ENCODE data around the gene ITGB1. TPM values are rescaled to one million over a fixed set of nuclear protein-coding genes. Genes with fewer than 3 reads are reported as not detected.
"Not testable (repeated sequence)": the region's sequence is repeated elsewhere in the genome, so short reads cannot be mapped to it uniquely, and the experiment has no call there.

Gene ITGB1
- 458 TPM for total RNA-seq
- long read RNA-seq, transcript ITGB1-201 (16 exons, 3,640 nt): major isoform, 227 of 758 reads
- long read RNA-seq, partial matches to known transcripts: 46 of 758 reads
- long read RNA-seq, other reads (novel, unspliced or antisense): 480 of 758 reads

DNA sequence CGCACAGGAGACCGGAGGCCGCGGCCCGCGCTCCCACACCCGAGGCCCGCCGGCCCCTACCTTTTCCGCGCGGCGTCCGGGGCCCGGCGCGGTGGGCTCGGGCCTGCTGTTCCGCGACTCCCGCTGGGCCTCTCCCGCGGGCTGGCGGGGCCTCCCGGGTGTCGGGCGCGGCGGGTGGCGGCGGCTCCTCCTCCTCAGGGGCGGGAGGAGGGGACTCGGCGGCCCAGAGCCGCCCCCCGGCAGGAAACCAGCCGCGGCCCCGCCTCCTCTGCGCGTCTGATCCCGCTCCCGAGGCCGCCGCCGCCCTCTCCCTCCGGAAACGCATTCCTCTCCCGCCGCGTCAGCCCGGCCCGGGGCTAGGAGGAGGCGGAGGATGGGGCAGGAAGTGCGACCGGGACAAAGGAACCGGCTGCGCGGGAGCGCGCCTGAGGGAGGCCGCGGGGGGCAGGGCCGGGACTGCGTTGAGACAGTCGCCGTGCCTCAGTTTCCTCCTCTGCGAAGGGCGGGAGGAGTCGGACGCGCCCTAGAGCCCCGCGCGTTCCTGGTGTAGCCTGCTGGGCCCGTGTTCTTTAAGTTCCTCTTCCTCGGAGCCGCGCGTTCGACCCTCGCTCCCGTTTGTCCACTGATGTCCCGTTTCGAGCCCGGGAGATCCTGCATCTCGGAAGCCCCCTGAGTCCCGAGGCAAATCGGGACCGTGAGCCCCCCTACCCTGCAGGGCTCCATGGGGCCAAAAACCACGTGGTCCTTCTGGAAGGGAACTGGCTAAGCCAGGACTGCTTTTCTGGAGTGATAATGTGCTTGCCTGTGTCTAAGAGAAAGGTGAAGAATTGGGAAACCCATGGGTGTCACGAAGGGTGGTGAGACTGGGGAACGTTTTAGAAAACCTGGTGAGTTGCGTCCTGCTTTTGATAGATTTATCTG lies at the start of gene ITGB1:
Gene ITGB1 (minus strand): TSS at position 146 of the 921 bp plus-strand sequence. CDS start 22,672 bp downstream, outside the sequence.
- intact Hi-C loops (cut with DNase I): loop anchor here (10.0 kb wide), 1 partner anchor 46 kb away; no protein-coding TSS in a partner anchor
- peak; percentile 96 for ATAC-seq (ENCODE audit: poor library complexity)
- peak; percentile 98 for DNase-seq

DNA sequence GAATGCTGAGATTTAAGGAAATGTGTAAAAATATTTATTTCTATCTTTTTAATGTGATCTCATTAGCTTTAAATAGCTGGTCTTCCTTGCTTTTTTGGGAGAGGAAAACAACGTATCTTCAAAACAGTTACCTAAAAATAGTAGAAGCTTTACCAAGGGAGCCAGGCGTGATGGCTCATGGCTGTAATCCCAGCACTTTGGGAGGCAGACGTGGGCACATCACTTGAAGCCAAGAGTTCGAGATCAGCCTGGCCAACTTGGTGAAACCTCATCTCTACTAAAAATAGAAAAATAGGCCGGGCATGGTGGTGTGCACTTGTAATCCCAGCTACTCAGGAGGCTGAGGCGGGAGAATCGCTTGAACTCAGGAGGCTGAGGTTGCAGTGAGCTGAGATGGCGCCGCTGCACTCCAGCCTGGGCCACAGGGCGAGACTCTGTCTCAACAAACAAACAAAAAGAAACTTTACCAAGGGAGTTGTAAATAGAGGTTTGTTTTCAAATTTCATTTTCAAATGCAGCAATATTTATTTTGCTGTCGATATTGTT lies 48.4 kb upstream of the ITGB1 start:
- ATAC-seq (ENCODE audit: poor library complexity) (no peak), DNase-seq (no peak)
- intact Hi-C loops (cut with DNase I): loop anchor here (10.0 kb wide), 1 partner anchor 52 kb away; the partner anchor contains the start of gene ITGB1

DNA sequence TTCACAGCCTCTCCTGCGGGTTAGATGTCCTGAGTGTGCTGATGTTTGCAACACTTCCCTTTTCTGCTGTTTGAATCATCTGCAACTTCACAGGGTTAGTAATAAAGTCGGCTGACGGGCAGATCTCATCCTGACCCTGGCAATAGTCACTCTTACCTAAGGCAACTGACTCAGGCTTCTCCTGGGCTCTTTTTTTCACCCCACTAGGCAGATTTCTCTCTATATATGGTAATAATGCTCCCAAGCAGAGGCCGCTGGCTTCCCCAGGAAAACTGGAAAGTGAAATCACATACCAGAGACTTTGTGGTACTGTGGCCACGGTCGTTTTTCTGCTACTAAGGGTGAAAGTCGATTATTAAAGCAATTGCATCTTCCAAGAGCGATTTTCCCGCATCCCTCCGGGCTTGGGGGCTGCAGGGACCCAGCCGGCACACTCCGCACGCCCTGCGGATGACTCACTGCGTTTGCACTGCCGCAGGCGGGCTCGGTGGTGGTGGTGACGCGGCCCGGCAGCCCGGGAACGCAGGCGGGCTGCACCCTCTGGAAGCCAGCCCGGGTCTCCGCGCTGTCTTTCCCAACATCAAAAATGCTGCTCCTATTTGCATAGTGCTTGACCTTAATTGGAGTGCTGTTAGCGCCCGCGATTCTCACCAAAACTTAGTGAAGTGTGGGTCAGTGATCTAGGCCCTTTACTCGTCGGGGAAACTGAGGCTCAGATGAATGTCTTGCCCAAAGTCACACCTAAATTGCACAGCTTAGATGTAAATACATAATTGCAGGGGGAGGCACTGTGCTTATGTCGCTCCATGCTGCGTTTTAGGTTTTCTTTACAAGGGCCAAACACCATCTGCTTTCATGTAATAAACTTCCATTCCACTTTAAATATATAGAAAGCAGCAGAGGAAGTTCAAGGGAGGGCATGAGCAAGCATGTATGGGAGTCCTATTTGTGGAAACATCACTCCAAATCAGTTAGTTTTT lies 47.6 kb upstream of the ITGB1 start:
- DNase-seq (peak; percentile 86), ATAC-seq (ENCODE audit: poor library complexity) (peak; percentile 97)
- intact Hi-C loops (cut with DNase I): loop anchor here (10.0 kb wide), 1 partner anchor 51 kb away; the partner anchor contains the start of gene ITGB1

DNA sequence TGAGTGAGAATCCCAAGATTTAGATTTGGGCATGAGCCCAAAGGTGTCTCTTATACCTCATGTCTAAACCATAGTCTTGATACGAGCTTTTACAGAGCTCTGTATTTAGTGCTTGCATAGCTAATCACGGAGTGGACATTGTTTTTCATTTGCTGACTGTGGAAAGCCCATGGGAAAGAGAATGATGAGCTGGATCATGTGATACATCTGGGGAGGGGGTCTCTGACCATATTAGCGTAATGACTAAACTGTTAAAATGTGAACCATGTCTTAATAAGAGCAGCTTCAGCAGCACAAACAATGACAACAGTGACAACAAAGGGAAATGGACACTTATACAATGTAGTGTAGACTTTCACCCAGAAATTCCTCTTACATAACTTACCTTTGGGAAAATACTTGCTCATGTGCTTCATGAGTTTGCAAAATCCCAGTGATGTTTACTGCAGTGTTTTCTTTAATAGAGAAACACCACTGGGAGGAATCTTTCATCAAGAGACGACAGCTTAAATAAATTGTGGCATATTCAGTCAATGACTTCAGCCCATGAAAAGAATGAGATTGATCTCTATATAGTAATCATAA lies 44.0 kb upstream of the ITGB1 start:
- DNase-seq (no peak), ATAC-seq (ENCODE audit: poor library complexity) (no peak)
- intact Hi-C loops (cut with DNase I): loop anchor here (10.0 kb wide), 1 partner anchor 47 kb away; the partner anchor contains the start of gene ITGB1

DNA sequence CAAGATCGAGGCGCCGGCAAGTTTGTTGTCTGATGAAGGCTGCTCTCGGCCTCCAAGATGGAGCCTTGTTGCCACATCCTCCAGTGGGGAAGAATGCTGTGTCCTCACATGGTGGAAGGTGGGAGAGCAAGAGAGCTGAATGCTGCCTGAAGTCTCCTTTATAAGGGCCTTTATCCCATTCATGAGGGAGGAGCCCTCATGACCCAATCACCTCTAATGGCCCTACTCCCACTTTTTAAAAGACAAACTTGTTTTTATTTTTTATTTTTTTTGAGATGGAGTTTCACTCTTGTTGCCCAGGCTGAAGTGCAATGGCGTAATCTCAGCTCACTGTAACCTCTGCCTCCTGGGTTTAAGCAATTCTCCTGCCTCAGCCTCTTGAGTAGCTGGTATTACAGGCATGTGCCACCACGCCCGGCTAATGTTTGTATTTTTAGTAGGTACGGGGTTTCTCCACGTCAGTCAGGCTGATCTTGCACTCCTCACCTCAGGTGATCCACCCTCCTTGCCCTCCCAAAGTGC lies 40.1 kb upstream of the ITGB1 start:
- intact Hi-C loops (cut with DNase I); DNase-seq; ATAC-seq (ENCODE audit: poor library complexity): not testable (repeated sequence)

DNA sequence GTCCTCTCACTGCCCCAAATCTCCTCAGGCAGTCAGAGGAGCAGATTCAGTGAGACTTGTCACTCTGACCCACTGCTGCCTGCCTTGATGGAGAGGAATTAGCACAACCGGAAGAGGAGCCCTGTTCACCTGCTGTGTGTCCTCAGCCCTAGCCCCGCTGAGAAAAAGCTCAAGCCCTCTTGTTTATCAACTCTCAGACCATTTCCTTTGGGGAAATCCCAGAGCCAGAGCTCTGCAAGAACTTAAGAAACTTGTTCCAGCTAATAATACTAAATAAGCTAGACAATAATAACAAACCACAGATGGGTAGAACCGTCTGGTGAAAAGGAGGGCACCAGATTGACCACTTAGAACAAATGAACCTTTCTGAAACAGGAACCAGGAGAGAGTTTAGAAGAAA lies 37.7 kb upstream of the ITGB1 start:
- intact Hi-C loops (cut with DNase I): no loop called here
- no peak for ATAC-seq (ENCODE audit: poor library complexity)

DNA sequence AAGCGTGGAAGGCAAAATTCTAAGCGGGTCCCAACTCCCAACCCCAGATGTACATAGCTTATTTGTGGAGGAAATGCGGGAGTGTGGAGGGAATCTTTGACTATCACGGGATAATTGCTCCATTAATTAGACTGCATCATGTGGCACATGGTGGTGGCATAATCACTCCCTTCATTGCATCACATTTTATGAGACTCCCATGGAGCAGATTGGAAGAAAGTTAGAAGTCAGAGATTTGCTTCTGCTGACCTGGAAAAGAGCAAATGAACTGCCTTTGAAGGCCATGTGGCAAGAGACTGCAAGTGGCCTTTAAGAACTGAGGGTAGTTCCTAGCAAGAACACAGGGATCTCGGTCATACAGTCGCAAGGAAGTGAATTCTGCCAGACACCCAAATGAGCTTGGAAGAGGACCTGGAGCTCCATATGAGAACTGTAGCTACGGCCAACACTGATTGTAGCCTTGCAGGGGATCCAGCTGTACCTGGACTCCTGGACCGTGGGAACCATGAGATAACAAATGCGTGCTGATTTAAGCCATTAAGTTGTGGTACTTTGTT lies 37.1 kb upstream of the ITGB1 start:
- no peak for ATAC-seq (ENCODE audit: poor library complexity)
- no peak for DNase-seq
- intact Hi-C loops (cut with DNase I): no loop called here

More for the DNA sequence above, 37.7 kb upstream of the ITGB1 start:
- DNase-seq: no peak

DNA sequence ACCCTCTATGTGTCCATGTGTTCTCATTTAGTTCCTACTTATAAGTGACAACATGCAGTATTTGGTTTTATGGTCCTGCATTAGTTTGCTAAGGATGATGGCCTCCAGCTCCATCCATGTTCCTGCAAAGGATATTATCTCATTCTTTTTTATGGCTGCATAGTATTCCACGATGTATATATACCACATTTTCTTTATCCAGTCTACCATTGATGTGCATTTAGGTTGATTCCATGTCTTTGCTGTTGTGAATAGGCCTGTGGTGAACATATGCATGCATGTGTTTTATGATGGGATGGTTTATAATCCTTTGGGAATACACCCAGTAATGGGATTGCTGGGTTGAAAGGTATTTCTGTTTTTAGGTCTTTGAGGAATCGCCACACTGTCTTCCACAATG lies 36.6 kb upstream of the ITGB1 start:
- intact Hi-C loops (cut with DNase I); DNase-seq; ATAC-seq (ENCODE audit: poor library complexity): not testable (repeated sequence)

DNA sequence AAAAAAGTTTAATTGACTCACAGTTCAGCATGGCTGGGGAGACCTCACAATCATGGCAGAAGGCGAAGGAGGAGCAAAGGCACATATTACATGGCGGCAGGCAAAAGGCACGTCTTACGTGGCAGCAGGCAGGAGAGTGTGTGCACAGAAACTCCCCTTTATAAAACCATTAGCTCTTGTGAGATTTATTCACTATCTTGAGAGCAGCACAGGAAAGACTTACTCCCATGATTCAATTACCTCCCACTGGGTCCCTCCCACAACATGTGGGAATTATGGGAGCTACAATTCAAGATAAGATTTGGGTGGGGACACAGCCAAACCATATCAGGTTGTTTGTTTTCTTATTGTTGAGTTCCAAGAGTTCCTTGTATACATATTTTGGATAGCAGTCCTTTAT lies 34.3 kb upstream of the ITGB1 start:
- intact Hi-C loops (cut with DNase I); ATAC-seq (ENCODE audit: poor library complexity); DNase-seq: not testable (repeated sequence)

DNA sequence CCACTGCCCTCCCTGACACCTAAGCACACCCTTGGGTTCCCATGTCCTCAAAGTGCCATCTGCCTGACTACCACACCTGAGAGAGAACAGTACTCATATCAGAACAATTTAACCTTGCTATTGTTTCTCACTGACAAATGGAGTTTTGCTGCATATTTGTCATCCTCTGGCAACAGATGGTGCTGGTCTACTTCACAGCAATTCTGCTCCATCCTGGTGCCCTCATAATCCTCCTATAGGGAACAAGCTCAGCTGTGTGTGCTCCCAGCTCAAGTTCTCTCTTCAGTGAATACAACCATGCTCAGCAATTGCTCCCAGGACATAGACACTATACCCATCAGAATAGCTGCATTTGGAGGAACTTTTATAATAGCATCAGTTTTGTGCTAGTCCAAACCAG lies 32.8 kb upstream of the ITGB1 start:
- ATAC-seq (ENCODE audit: poor library complexity) (no peak), DNase-seq (no peak)
- intact Hi-C loops (cut with DNase I): no loop called here

DNA sequence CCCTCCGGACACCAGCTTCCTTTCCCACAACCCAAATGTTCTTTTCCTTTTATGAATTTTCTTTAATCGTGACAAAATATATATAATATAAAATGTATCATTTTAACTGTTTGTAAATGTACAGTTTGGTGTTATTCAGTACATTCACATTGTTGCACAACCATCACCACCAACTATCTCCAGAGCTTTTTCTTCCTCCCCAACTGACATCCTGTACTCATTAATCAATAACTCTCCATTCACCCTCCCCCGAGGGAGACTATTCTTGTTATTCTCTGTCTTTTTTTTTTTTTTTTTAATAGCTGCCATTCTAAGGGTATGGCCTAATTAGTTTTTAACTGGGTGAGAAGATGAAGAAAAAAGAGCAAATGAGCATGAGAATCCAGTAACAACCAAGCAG lies 30.6 kb upstream of the ITGB1 start:
- ATAC-seq (ENCODE audit: poor library complexity): no peak
- intact Hi-C loops (cut with DNase I): no loop called here
- DNase-seq: no peak

DNA sequence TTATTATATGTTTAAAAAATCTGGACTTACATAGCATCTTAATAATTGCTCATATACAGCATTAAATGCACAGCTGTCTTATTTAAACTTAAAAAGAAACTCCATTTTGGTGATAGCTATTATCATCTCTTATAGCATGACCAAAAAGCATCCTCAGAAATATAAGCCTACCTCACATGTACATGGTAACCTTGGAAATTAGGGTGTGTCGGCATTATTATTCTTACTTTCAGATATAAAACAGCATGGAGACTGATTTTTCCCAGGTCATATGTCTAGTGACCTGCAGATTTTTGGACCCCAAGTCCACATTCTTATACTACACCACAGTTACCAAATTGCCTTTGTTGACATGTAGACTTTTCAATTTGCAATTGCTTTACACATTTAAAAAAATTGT lies 29.1 kb upstream of the ITGB1 start:
- DNase-seq (no peak), ATAC-seq (ENCODE audit: poor library complexity) (no peak)
- intact Hi-C loops (cut with DNase I): no loop called here

DNA sequence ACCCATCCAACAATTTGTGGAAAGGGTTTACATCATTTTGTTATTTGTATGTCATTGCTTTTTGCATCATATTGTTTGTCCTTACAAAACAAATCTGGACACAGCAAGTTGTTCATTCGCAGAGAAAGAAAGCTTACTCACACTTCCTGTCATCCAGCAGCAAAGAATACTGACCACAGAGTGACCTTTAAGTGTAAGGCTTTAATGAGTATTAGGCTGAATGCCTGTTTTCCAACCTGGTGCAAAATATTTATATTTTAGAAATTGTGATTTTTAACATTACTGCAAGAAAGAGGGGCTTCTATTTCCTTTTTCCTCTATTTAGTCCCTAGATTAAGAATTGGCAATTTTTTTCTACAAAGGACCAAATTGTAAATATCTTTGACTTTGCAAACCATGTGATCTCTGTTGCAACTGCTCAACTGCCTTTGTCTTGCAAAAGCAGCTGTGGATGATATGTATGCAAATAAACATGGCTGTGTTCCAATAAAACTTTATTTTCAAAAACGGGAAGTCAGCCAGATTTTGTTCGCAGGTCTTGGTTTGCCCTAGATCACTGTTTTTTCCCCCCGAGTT lies 27.8 kb upstream of the ITGB1 start:
- ATAC-seq (ENCODE audit: poor library complexity) (no peak), DNase-seq (no peak)
- intact Hi-C loops (cut with DNase I): no loop called here

DNA sequence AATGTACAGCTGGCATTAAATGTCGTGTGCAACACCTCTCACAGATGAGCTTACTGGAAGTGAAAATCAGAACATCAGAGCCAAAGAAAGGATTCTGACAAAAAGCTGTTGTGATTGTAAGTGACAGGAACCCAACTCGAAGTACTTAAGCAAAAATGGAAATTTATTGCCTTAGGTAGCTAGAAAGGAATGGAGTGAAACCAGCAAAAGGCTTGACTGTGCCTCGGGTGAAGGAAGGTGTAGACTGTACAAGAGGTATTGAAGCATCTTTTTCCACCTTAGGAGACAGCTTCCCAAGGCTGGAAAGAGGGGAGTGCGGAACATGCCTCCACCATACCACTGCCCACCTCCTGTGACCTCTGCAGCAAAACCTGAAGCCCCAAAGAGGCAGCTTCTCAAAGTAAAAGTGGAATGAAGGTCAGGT lies 27.3 kb upstream of the ITGB1 start:
- DNase-seq (no peak), ATAC-seq (ENCODE audit: poor library complexity) (no peak)
- intact Hi-C loops (cut with DNase I): no loop called here

DNA sequence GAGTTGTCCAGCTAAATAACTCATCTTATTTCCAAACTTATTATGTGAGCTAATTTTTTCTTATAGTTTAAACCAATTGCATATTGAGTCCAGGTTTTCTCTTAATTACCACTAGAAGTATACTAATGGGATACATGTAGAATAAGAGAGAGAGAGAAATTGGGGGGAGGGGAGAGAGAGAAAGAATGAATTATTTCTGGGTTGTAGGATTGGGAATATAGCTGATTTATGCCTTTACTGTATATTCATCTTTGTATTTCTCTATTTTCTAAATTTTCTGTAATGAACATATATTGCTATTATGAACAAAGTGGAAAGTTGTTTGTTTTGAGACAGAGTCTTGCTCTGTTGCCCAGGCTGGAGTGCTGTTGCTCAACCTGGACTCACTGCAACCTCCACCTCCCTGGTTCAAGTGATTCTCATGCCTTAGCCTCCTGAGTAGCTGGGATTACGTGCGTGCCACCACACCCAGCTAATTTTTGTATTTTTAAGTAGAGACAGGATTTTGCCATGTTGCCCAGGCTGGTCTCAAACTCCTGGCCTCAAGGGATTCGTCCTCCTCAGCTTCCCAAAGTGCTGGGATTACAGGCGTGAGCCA lies 26.1 kb upstream of the ITGB1 start:
- no peak for ATAC-seq (ENCODE audit: poor library complexity)
- intact Hi-C loops (cut with DNase I): no loop called here
- no peak for DNase-seq

DNA sequence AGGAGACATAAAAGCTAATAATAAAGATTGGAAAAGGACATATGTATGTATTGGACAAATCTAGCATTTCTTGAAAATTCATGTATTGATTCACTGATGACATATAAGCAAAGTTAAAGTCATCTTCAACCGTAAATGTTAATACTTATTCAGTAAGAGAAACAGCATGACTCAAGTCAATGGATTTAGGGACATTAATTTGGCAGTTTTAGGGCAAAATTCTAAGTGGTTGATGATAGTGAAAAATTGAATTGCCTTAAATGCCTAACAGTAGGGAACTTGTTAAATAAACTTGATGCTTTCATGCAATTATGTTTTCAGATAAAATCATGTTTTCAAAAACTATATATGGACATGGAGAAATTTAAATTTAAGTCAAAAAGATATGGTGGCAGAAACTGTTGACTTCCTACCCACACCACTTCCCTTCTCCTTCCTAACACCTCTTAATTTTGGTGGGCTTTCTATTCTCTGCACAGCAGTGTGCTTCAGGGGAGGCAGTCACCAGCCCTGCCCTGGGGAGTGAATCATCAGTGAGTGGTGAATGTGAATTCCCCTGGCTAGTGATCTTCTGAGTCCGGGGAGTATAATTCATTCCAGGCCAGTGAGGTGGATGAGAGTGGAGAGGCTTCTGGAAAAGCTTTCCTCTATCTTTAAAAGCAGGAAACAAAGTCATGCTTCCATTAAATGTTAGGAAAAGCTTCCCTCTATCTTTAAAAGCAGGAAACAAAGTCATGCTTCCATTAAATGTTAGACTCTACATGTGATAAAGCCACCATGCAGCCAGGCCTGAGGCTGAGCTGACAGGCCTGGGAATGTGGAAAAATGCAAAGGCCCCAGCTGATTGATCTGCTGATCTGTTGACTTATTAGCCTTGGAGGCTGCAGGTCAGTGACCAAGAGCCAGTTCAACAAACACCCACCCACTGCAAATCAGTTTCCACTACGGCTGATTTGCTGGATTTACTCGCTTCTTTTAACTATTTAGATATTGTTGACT lies 25.2 kb upstream of the ITGB1 start:
- ATAC-seq (ENCODE audit: poor library complexity): no peak
- intact Hi-C loops (cut with DNase I): no loop called here

More for the DNA sequence above, 25.2 kb upstream of the ITGB1 start:
- DNase-seq: no peak
